Activated CD8-positive, alpha-beta memory T cell treated with anti-CD3 and anti-CD28 coated beads for 36 hours (primary cell): ENCODE data around the gene ARL5A. TPM values are rescaled to one million over a fixed set of nuclear protein-coding genes. Genes with fewer than 3 reads are reported as not detected.

ENCODE experiments used
- CTCF ChIA-PET: fragments of 350-600 bp; sonication (Branson Sonifier 250); formaldehyde crosslinking; loops from one replicate; lab custom pipeline; 2021; ENCODE audit warnings: antibody characterized with exemption; lab: Charles Lee
- POLR2A ChIA-PET: fragments of 350-600 bp; sonication (Branson Sonifier 250); formaldehyde crosslinking; loops from one replicate; lab custom pipeline; 2021; ENCODE audit warnings: antibody characterized with exemption; lab: Charles Lee
- total RNA-seq, 2 experiments: library from RNA; stranded (reverse); gene quantifications; one replicate each; pipeline ENCODE4 v1.2.3, GENCODE V29; 2021

ARL5A gene
- total RNA-seq, 2 experiments from 2014 or later: 77.4 to 79.0 TPM

DNA sequence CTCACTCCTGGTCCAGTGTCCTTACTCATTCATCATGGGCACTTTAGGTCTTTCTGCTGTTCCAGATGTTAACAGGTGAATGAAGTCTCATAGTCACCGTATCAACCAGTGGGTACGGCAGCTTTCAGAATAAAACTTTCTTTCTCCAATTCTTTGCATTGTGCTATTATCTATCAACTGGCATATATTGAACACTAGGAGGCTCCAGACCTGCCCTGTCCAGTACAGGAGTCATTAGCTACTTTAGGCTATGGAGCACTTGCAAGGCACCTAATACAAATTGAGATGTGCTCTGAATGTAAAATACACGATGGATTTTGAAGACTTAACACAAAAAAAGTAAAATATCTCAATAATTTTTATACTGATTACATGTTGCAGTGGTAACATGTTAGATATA lies 50.7 kb downstream of the ARL5A start:
- ChIA-PET CTCF (no interaction called here), POLR2A (no interaction called here)

DNA sequence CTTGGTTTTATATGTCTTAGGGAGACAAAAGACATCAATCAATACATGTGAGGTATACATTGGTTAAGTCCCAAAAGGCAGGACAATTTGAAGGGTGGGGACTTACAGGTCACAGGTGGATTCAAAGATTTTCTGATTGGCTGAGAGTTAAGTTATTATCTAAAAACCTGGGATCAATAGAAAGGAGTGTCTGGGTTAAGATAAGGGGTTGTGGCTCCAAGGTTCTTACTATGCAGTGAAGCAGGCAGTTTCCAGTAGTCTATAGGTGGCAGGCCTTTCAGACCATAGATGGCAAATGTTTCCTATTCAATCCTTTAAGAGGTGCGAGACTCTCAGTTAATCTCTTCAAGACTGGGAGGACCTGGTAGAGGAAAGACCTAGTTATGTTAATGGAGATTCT lies 51.9 kb downstream of the ARL5A start:
- POLR2A ChIA-PET: no interaction called here
- CTCF ChIA-PET: no interaction called here

DNA sequence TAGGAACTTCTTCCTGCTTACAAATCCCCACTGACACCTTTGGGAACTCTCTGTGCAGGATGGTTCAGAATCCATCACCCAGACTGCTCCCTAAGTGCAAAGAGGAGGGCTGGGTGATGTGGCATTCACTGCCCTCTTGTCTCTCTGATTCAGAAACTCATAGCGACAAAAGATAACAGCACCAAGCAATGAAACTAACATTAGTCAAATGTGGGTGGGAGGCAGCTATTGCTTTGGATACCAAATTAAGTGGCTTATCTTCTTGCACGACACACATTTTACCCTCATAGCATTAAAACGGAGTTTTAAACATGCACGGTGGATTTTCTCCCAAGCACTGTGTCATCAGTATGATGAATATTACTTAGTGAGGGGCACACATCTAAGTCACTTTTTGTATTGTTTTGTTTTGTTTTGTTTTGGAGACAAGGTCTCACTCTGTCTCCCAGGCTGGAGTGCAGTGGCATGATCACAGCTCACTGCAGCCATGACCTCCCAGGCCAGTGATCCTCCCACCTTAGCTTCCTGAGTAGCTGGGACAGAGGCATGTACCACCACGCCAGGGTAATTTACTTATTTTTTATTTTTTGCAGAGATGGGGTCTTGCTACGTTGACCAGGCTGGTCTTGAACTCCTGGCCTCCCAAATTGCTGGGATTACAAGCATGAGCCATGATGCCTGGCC lies 53.0 kb downstream of the ARL5A start:
- ChIA-PET POLR2A (no interaction called here), CTCF (no interaction called here)

DNA sequence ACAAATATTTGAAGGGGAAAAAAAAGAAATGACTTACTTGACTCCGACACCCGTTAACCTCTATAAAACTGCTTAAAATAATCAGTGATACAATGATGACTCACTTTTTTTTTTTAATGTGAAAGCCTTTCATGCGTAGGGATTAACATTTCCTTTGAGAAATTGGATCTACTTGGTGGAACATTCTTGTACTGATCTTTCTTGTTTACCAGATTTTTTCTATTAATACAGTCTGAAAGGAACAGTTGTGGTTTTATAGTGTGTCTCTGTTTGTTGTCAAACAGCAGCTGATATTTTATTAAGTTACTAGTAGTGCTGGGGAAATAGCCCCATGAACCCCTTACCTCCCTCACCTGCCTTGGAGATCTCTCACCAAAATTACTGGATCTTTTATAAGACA lies 53.7 kb downstream of the ARL5A start:
- ChIA-PET CTCF (no interaction called here), POLR2A (no interaction called here)

DNA sequence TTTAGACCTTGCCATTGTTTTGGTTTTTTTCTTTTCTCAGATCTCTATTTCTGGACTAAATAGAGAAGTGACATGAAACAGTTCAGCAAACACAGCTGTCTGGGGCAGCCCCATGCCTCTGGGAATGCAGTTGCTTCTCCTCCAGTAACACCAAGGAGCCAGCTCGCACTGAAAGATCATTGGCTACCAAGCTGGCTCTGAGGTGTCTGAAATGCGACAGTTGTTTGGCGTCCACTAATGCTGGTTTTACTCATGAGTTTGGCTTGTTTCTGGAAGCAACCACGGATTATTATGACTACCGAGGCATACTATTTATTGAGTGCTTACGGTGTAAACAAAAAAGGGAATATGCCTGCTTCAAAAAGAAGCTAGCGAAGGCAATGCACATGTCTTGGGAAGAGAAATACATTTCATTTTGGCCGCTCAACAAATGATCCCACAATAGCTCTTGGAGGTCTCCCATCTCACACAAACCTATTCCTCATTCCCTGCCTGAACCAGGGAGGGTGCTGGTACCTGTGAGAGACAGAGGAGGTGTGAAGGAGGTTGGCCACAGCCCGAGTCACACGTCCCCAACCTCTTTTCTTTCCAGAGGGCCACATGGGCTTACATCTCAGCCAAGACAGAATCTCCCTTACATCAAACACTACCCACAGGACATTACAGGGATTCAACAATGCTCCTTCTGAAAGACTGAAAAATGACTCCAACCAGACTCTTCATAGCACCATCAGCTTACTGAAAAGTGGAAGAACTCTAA lies 56.4 kb downstream of the ARL5A start:
- ChIA-PET POLR2A (no interaction called here), CTCF (no interaction called here)

DNA sequence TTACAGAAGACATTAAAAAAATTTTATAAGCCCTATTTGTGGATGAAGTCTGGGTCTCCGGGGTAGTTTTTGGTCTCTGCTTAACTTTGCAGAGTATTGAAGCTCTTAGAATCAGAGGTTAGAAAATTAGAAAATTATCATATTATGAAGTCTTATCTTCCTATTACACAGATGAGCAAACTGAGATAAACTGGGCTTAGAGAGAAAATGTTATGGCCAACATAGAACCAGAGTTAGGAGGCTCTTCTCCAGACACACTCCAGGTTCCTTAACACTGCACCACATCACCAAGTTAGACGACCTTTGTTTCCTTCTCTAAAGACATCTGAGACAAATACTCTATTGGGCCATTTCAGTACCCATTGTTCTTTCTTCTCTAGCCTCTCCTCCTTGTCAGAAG lies 57.2 kb downstream of the ARL5A start:
- POLR2A ChIA-PET: no interaction called here
- CTCF ChIA-PET: no interaction called here

DNA sequence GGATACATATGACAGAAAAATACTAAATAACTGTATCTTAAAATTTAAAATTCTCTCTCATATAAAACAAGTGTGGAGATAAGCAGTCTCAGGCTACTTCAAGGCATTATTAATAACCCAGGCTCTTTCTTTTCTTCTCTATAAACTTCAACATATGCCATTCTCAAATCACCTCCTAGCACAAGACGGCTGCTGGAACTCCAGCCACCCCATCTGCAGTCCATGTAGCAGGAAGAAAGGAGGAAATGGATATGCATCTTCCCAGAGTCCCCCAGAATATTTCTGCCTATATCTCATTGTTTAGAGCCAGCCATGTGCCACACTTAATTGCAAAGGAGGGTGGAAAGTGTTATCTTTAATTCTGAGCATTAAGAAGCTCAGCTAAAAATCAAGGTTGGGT lies 58.6 kb downstream of the ARL5A start:
- CTCF ChIA-PET: no interaction called here
- POLR2A ChIA-PET: no interaction called here

DNA sequence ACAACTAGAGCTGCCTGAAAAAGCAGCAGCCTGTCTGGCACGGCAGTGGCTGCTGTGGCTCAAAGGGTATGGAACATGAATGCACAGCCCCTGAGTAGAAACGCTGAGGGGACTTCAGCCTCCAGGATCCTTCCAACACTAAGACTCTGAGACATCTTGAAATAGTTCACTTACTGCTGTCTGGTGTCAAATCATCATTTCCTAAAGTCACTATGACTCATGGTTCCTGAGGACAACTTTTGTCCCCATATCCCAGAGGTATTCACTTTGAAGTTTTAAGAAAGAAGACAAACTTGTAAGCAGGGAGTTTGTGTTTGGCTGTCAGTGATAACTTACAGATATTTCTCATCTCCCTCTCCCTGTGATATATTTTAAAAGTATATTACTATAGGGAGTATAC lies 60.7 kb downstream of the ARL5A start:
- ChIA-PET CTCF (no interaction called here), POLR2A (no interaction called here)

DNA sequence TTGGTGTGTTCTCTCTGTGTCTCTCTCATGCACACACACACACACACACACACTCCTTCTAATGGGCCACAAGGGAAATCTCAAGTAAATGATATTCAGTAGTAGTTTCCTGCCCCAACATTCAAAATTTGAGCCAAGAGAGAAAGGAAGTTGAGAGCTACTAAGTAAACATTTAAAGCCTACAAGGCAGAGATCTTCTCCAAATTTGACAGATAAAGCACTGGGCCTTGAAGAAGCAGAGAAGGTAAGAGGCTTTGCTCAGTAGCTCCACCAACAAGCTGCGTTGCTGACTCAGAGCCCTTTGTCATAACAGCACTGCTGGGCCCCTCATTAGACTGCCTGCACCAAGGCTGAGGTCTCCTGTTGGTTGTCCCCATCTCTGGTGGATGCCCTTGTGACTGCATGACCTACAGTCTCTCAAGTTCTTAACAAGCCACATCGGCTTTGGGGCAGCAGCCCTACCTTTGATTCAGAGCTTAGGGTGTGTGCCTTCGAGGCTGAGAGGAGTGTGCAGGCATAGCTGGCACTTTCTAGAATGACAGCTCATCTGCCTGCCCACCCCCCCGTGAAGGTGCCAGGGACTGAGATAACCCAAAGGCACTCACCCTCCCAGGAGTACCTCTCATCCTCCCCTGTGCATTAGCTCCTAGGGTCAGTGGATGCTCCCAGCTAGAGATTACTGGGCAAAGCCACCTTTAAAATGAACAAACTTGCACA lies 61.6 kb downstream of the ARL5A start:
- POLR2A ChIA-PET: interaction anchor here (0.6 kb wide), 1 partner anchor 375 kb away, joined by 3 read pairs; no protein-coding TSS in a partner anchor
- CTCF ChIA-PET: no interaction called here

DNA sequence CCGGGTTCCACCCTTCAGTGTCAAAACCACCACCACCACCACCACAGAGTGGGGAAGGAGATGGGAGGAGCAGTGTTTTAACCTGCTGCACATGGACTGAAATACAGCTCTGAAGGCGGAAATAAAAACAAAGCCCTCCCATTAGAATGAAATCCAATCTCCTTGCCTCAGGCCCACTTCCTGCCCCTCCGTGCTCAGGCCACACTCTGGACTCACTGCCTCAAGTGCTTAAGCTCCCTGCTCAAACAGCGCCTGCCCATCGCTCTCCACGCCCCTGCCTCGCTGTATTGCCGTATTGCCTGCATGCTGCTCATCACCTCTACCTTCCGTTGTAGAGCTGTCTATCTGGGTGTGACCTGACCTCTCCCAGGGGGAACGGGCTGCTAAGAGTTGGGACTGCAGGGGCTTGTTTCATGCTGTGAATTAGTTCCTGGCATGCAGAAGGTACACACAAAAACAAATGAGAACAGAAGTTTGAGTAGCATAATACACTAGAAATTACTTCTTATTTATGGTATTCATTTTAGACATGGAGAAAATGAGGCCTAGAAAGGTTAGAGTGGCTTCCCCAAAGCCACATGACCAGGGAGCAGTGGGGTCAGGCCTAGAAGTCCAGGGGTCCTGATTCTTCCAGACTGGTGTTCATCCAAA lies 62.3 kb downstream of the ARL5A start:
- ChIA-PET CTCF (no interaction called here), POLR2A (no interaction called here)

DNA sequence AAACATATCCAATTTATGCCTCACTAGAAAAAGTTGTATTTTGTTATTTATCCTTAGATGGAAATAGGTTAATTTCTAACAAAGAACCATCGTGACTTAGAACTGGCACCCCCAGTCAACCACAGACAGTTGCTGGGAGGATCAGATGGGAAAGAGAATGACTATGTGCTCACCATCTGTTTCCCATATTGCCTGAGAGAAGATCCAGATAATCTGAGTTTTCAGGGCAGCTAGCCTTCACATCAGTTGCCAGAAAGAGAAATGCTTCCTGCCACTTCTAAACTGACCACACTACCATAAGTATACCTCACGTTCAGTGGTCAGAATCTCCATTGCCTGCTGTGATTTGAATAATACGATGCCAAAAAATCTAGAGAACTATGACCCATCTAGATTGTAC lies 65.5 kb downstream of the ARL5A start:
- POLR2A ChIA-PET: no interaction called here
- CTCF ChIA-PET: no interaction called here

DNA sequence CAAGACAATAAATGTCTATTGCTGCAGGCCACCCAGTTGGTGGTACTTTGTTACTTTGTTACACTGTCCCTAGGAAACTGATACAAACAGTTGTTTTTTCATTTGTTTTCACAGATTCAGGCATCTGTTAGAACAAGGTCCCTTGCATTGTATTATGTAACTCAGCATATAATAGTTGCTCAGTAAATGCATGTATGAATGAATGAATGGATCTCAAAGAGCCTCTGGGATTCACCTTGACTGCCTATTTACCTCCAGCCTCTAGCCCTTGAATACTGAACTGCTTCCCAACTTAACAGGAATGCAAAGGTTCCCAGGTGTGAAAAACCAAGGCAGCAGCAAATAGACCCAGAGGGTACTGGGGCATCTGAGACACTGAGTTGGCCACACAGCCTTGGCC lies 66.5 kb downstream of the ARL5A start:
- POLR2A ChIA-PET: no interaction called here
- CTCF ChIA-PET: no interaction called here

DNA sequence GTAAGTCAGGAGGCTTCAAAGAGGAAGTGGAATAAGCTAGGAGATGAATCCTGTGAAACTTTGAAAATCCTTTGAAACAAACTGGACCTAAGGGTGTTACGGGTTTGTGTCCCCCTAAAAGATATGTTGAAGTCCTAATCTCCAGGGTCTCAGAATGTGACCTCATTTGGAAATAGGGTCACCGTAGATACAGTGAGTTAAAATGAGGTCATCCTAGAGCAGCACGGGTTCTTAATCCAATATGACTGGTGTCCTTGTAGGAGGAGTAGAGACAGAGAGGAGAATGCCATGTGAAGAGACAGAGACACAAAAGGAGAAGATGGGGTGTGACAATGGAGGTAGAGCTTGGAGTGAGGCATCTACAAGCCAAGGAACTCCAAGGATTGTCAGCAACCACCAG lies 67.0 kb downstream of the ARL5A start:
- CTCF ChIA-PET: no interaction called here
- POLR2A ChIA-PET: no interaction called here

DNA sequence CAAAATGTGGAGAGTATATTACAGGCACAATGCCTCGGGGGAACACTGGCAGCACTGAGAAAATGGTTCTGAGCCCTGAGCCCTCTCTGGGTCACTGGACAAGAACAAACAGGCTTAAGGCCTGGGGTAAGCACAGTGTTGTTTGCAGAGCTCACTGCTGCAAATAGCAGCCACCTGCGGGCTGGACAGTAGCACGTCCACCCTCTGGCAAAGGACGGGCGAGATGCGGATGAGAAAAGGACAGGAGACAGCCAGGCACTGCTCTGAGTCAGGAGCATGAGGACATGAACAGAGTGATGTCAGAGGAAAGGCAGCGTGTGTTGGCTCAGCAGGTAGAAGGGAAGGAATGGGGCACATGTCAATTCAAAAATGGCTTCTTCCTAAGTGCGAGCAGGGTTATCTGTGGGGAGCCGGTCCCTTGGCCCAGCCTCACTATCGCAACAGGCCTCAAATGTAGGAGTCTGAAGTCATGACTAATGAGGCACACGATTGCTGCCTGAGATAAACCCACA lies 68.0 kb downstream of the ARL5A start:
- POLR2A ChIA-PET: no interaction called here

DNA sequence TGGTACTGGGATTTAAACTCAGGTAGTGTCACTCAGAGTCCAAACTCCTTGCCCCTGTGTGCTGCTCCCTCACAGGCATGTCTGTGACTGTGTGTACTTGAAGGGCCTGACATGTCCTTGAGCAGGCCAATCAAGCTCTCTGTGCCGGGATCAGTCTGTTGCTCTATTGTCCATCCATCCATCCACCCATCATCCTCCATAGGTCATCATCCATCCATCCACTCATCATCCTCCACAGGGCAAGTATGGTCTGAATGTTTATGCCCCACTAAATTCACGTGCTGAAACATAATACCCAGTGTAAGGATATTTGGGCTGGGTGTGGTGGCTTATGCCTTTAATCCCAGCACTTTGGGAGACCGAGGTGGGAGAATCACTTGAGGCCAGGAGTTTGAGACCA lies 69.5 kb downstream of the ARL5A start:
- ChIA-PET POLR2A (no interaction called here), CTCF (no interaction called here)

More for the DNA sequence above, 68.0 kb downstream of the ARL5A start:
- CTCF ChIA-PET: no interaction called here

DNA sequence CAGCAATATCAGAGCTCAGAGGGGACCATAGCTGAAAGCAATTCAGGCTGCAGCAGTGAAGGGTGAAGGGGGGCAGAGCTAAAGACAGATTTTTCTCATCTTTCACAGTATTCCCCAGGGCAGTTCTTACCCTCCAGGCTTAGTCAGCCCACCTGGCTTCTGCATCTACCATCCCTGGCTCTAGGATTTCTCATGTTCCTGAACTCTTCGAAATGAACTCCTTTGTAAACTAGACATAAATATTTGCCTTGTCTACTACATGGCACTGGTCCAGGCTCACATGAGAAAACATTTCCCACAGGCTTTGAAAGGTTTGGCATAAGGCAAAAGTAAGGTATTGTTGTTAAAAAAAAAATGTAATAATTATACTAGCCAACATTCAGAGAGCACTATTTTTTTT lies 70.4 kb downstream of the ARL5A start:
- ChIA-PET CTCF (no interaction called here), POLR2A (no interaction called here)

DNA sequence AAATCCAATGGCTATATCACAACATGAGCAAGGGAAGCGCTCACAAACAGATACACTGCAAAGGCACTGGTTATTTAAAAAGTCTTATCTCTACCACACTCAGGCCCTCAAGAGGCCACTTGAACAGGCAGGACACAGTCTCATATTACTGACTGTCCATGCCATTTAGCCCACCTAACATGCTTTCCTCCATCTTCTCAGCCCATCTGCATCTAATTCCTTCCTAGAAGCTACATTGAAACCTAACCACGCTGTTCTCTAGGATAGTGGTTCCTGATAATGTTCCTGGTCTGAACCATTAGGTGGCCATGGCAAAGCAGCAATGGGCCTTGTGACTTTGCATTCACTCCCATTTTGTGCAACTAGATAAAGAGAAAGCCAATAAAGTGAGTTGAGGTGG lies 71.4 kb downstream of the ARL5A start:
- CTCF ChIA-PET: no interaction called here
- POLR2A ChIA-PET: no interaction called here

DNA sequence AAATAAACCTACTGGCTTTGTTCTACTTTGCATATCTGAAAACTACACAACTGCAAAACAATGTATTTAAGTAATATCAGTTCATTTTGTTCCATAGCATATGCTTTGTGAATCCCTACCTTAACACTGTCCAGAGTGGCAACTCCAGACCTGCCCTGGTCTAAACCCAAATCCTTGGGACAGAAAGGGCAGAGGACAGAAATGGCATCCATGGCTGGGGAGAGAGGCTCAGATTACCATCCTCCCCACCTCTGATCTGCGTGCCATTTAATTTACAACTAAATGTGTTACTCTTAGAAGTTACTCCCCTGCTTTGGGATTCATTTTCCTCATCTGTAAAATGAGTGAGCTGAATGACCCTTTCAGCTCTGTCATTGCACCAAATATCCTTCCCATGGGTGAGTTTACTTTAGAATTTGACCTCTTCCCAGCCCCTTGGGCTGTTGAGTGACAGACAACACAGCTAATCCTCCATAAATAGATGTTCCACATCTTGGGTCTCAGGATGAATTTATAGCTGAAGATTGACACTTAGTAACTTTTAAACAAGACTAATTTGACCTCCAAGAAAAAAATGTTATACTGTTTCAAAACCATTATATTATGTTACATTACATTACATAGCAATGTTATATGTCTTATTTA lies 73.8 kb downstream of the ARL5A start:
- ChIA-PET POLR2A (no interaction called here), CTCF (no interaction called here)

DNA sequence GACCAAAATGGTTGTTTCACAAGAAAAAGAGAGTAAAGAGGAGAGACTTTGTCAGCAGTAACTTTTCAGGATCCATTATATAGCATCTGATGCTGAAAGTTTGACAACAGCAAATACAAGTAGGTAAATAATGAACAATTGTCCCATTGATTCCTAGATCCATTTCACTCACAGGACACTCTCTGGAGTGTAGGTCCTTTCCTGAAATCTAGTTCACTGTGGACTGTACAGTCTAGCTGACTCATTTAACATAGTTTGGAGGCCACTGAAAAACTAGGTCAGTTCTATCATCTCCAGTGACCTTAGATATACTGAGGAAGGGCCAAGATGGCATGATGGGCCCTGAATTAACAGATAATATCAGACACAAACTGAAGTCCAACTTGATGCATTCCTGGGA lies 74.7 kb downstream of the ARL5A start:
- CTCF ChIA-PET: no interaction called here
- POLR2A ChIA-PET: no interaction called here
